Transverse colon (tissue), 3 donors: ENCODE measurements around the gene C16orf92.
"Not testable (repeated sequence)": the region's sequence is repeated elsewhere in the genome, so short reads cannot be mapped to it uniquely, and the experiment has no call there.

ENCODE experiments used
- POLR2A ChIP-seq: fragments of 450-650 bp; IDR thresholded peaks from one replicate; pipeline ENCODE4 v1.6.1; 2016; ENCODE audit warnings: antibody characterized with exemption, mild to moderate bottlenecking, moderate library complexity
- POLR2AphosphoS5 ChIP-seq, 3 donors: sonication (generic); formaldehyde crosslinking; IDR thresholded peaks; one replicate each; pipeline ENCODE4 v1.6.1; 2016; ENCODE audit warnings: antibody characterized with exemption in 3 of 3

- TF ChIP-seq POLR2AphosphoS5 (IDR thresholded peaks at IDR 0.05); POLR2A: not testable (repeated sequence)
These were observed 7.5 kb upstream of the C16orf92 start for GRCh38 chr16:30015450-30015849.
